Ovary (tissue), 9 donors: ENCODE results near the gene FBXL7. TPM values are rescaled to one million over a fixed set of nuclear protein-coding genes. Genes with fewer than 3 reads are reported as not detected.
"Not testable (repeated sequence)": the region's sequence is repeated elsewhere in the genome, so short reads cannot be mapped to it uniquely, and the experiment has no call there.

ENCODE experiments used
- DNase-seq, 5 donors: peaks; one replicate each; pipeline ENCODE4 v3.0.0-alpha.2; 2019 to 2020
- H3K27ac ChIP-seq, 2 donors: fragments of 200-600 bp; one replicate each; pipeline versions ENCODE4 v1.5.1 to v1.8.0; 2019 to 2022
- H3K27me3 ChIP-seq: fragments of 200-600 bp; one replicate; pipeline ENCODE4 v1.8.0; 2022
- H3K36me3 ChIP-seq: fragments of 200-600 bp; sonication (generic); one replicate; pipeline ENCODE4 v1.5.1; 2019
- H3K4me1 ChIP-seq: one replicate; pipeline ENCODE4 v1.8.1; 2013; ENCODE audit warnings: mild to moderate bottlenecking, moderate library complexity; ENCODE audit not compliant: insufficient read depth
- H3K4me3 ChIP-seq: fragments of 200-600 bp; sonication (generic); one replicate; pipeline ENCODE4 v1.5.1; 2017
- H3K9me3 ChIP-seq, 2 donors: fragments of 200-600 bp in 1 of 2; sonication (generic) in 1 of 2; one replicate each; pipeline versions ENCODE4 v1.5.1 to v1.8.1; 2013 to 2019; ENCODE audit warnings: mild to moderate bottlenecking in 1 of 2, moderate library complexity in 1 of 2
- CTCF ChIP-seq, 3 donors: fragments of 450-650 bp in 2 of 3; fragments of 200-600 bp in 1 of 3; IDR thresholded peaks; one replicate each; pipeline versions ENCODE4 v1.5.1 to v1.8.0; 2016 to 2022; ENCODE audit warnings: antibody characterized with exemption in 3 of 3, mild to moderate bottlenecking in 1 of 3
- EP300 ChIP-seq: sonication (generic); formaldehyde crosslinking; IDR thresholded peaks from one replicate; pipeline ENCODE4 v1.6.1; 2017; ENCODE audit warnings: antibody characterized with exemption
- POLR2A ChIP-seq: fragments of 450-650 bp; IDR thresholded peaks from one replicate; pipeline ENCODE4 v1.6.1; 2017; ENCODE audit warnings: antibody characterized with exemption, mild to moderate bottlenecking, moderate library complexity
- WGBS, 3 donors: extraction: QIAGEN DNeasy Blood & Tissue Kit in 1 of 3; methylation state at CpG; one replicate each; pipeline versions ENCODE4 v1.1.5 to v1.1.7; 2013 to 2017; 5-methylcytosine and 5-hydroxymethylcytosine counted together
- intact Hi-C, 4 donors: fragments of 100-400 bp; cut with DNase I; formaldehyde crosslinking; loops; one replicate each; pipeline versions ENCODE4 v1.11.0 to v1.15.1; 2022 to 2023
- polyA plus RNA-seq, 2 donors: library from polyadenylated mRNA; stranded (reverse); fragments of 200-250 nt in 1 of 2; fragments of 350-450 nt in 1 of 2; fragmentation: Illumina TruSeq in 1 of 2; extraction: RNeasy Lipid Tissue Mini Kit (QIAGEN cat#74804) in 1 of 2; gene quantifications; one replicate each; pipeline ENCODE4 v1.2.3, GENCODE V29; 2013 to 2014
- total RNA-seq, 7 donors: library from RNA; depleted of rRNA in 2 of 7; stranded (reverse); fragments of >200 nt in 2 of 7; fragmentation: NEBNext Ultra II Directional in 3 of 7; extraction: Animal tissue kit (Norgen Biotek cat#: 25700) in 3 of 7; gene quantifications; one replicate each; pipeline versions ENCODE4 v1.1.0 to v1.2.4, GENCODE V29; 2016 to 2023
- donor health status: DM: no; HTN: no; CAD: no; lungs with moderate emphysema.
- donor health status: DM: no; HTN: no; CAD: no.
- donor health status: Bipolar disorder and iron deficiency.
- donor health status: DM: yes; HTN: yes; CAD: no.
- donor health status: DM: no; HTN: no; CAD: no.
- donor health status: DM: yes; HTN: yes; CAD: no.

FBXL7 gene
- total and polyA plus RNA-seq, 9 donors = 21.1 to 40.9 (median 29.2) TPM

GRCh38 chr5:15864536-15865215 lies 364.7 kb downstream of the FBXL7 start:
- TF ChIP-seq EP300 (no peak), POLR2A (no peak)
- H3K4me3 ChIP-seq = no peak overlapping the region
- H3K27ac ChIP-seq = no peak overlapping the region
- peaks cover 3% of the 10 kb centered on the region for H3K4me1 ChIP-seq
- H3K9me3 ChIP-seq = no peaks in the 10 kb centered on the region
- DNase-seq = no peak
- intact Hi-C loops = no loop called here
- WGBS, 3 donors = 80 to 91% (median 85%) methylated on average over 4 of the region's 4 CpGs
- H3K27me3 ChIP-seq = no peaks in the 10 kb centered on the region
- no peaks in the 10 kb centered on the region for H3K36me3 ChIP-seq

GRCh38 chr5:15872259-15872658 lies 372.3 kb downstream of the FBXL7 start:
- DNase-seq, H3K27ac ChIP-seq, H3K9me3 ChIP-seq, H3K36me3 ChIP-seq, H3K27me3 ChIP-seq, H3K4me3 ChIP-seq, intact Hi-C loops, H3K4me1 ChIP-seq: not testable (repeated sequence)
- WGBS, 3 donors = 92 to 97% (median 97%) methylated on average over 1 of the region's 1 CpG

GRCh38 chr5:15877914-15878313 lies 377.9 kb downstream of the FBXL7 start:
- Histone ChIP-seq H3K4me1 (no peaks in the 10 kb centered on the region), H3K4me3 (no peak overlapping the region), H3K9me3 (no peaks in the 10 kb centered on the region), H3K36me3 (no peaks in the 10 kb centered on the region), H3K27ac (no peak overlapping the region), H3K27me3 (no peaks in the 10 kb centered on the region)
- DNase-seq = no peak
- 51 to 79% (median 65%) methylated on average over 5 of the region's 5 CpGs for WGBS, 3 donors
- TF ChIP-seq CTCF (IDR thresholded peaks at IDR 0.05) (no peak), EP300 (no peak), POLR2A (no peak)
- intact Hi-C loops = no loop called here

GRCh38 chr5:15880201-15880600 lies 380.2 kb downstream of the FBXL7 start:
- no peak for DNase-seq
- TF ChIP-seq CTCF (IDR thresholded peaks at IDR 0.05) (no peak), EP300 (no peak), POLR2A (no peak)
- Histone ChIP-seq H3K27ac (no peak overlapping the region), H3K36me3 (no peaks in the 10 kb centered on the region), H3K4me1 (peaks cover 1% of the 10 kb centered on the region), H3K4me3 (no peak overlapping the region), H3K27me3 (no peaks in the 10 kb centered on the region), H3K9me3 (no peaks in the 10 kb centered on the region)
- 56 to 63% (median 58%) methylated on average over 3 of the region's 3 CpGs for WGBS, 3 donors
- intact Hi-C loops = no loop called here

- Histone ChIP-seq H3K27me3 (no peaks in the 10 kb centered on the region), H3K27ac (no peak overlapping the region), H3K4me1 (peaks cover 10% of the 10 kb centered on the region), H3K9me3 (no peaks in the 10 kb centered on the region), H3K36me3 (no peaks in the 10 kb centered on the region), H3K4me3 (no peak overlapping the region)
- DNase-seq = no peak
- WGBS, 3 donors = 68 to 81% (median 78%) methylated on average over 3 of the region's 3 CpGs
- TF ChIP-seq POLR2A = no peak
- no peak for TF ChIP-seq EP300
- TF ChIP-seq CTCF (IDR thresholded peaks at IDR 0.05) = no peak
- intact Hi-C loops = no loop called here
Observed at GRCh38 chr5:15885156-15885555, 385.2 kb downstream of the FBXL7 start.
